GM10266 (cell line): ENCODE results near the gene GPR157.

Source experiments
- DNase-seq: peaks from one replicate; pipeline ENCODE4 v3.0.0; 2012; ENCODE audit errors: extremely low spot score
- TF ChIP-seq, protein P1 (sequence below): IDR thresholded peaks from 2 replicates; pipeline ENCODE4 v1.5.1; 2012; ENCODE audit warnings: mild to moderate bottlenecking, low read depth; ENCODE audit not compliant: control insufficient read depth, insufficient read depth; ENCODE audit errors: missing control alignments

The GPR157 gene

GRCh38 chr1:9062021-9062471 is 66.9 kb downstream of the GPR157 start:
- TF ChIP-seq, protein P1, sequence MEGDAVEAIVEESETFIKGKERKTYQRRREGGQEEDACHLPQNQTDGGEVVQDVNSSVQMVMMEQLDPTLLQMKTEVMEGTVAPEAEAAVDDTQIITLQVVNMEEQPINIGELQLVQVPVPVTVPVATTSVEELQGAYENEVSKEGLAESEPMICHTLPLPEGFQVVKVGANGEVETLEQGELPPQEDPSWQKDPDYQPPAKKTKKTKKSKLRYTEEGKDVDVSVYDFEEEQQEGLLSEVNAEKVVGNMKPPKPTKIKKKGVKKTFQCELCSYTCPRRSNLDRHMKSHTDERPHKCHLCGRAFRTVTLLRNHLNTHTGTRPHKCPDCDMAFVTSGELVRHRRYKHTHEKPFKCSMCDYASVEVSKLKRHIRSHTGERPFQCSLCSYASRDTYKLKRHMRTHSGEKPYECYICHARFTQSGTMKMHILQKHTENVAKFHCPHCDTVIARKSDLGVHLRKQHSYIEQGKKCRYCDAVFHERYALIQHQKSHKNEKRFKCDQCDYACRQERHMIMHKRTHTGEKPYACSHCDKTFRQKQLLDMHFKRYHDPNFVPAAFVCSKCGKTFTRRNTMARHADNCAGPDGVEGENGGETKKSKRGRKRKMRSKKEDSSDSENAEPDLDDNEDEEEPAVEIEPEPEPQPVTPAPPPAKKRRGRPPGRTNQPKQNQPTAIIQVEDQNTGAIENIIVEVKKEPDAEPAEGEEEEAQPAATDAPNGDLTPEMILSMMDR, result no peak
- no peak for DNase-seq

DNA sequence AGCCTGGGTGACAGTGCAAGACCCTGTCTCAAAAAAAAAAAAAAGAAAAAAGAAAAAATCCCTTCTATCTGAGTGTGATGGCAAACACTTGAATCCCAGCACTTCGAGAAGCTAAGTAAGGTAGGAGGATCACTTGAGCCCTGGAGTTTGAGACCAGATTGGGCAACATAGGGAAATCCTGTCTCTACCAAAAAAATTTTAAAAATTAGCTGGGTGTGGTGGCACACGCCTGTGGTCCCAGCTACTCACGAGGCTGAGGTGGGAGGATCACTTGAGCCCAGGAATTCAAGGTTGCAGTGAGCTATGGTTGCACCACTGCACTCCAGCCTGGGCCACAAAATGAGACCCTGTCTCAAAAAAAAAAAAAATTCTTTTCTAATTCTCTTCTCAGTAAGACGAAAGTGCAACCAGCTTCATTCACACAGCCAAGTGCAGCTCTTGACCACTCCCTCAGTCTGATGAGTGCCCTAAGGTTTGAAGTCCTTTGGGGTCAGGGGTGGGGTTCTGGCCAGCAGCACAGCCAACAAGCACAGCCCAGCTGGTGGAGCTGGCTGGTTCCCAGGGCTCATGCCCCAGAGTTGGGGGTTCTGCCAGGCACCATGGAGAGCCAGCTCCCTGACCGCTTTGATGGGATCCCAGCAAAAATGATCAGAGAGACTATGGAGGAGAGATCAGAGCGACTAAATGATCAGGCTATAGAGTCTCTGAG is 67.5 kb downstream of the GPR157 start:
- DNase-seq, result no peak
- TF ChIP-seq, protein P1, result no peak

- DNase-seq, result no peak
- TF ChIP-seq, protein P1, result no peak
These were observed 68.8 kb downstream of the GPR157 start for GRCh38 chr1:9059891-9060744.

GRCh38 chr1:9058465-9058864 is 70.4 kb downstream of the GPR157 start:
- TF ChIP-seq, protein P1, result no peak
- no peak for DNase-seq

DNA sequence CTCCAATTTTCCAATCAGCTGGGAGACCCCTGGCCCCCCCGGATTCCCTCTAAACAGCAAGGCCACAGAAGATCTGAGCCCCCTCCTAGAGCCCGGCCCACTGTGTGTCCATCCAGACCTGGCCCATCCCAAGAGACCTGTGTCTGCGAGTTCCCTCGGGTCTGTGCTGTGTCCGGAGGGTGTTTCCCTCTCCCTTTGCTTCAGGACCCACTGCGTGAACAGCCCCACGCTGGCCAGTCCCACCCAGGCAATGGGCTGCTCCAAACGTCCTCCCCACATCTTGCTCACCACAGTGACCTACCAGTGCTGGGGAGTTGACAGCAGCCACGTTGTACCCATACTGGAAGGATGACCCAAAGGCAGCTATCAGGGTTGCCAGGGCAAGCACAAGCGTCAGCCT is 71.1 kb downstream of the GPR157 start:
- TF ChIP-seq, protein P1, result no peak
- DNase-seq, result no peak

DNA sequence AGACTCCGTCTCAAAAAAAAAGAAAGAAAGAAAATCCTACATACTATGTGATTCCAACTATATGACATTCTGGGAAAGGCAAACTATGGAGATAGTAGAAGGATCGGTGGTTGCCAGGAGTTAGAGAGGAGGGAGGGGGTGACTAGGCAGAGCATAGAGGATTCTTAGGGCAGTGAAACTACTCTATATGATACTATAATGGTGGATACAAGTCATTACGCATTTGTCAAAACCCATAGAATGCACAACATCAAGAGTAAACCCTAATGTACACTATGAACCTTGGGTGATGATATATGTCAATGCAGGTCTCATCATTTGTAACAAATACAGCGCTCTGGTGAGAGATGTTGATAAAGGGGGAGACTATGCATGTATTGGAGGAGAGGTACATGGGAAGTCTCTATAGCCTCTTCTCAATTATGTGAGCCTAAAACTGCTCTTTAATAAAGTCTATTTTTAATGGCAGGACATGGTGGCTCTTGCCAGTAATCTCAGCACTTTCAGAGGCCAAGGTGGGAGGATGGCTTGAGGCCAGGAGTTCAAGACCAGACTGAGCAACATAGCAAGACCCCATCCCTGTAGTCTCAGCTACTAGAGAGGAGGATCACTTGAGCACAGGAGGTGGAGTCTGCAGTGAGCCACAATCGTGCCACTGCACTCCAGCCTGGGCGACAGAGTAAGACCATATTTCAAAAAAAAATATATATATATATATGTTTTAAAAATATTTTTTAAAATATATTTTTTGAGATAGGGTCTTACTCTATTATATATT is 76.4 kb downstream of the GPR157 start:
- no peak for DNase-seq
- TF ChIP-seq, protein P1, result no peak
